Stimulated activated CD8-positive, alpha-beta memory T cell treated with anti-CD3 and anti-CD28 coated beads, Interleukin-2, amount 100 ng/mL, for 48 hours (primary cell): ENCODE data around the gene MRPL48.

Experiments used
- DNase-seq, 2 donors: peaks; one replicate each; pipeline ENCODE4 v3.0.0-alpha.2; 2020; ENCODE audit warnings: low read depth in 2 of 2

MRPL48 gene

GRCh38 chr11:73893041-73893440 is 105.4 kb downstream of the MRPL48 start:
- DNase-seq: no peak

GRCh38 chr11:73894725-73895335 is 107.2 kb downstream of the MRPL48 start:
- DNase-seq: no peak

- no peak for DNase-seq
Observed at GRCh38 chr11:73902303-73902702, 114.6 kb downstream of the MRPL48 start.

GRCh38 chr11:73907191-73907590 is 119.5 kb downstream of the MRPL48 start:
- DNase-seq: no peak

- DNase-seq: no peak
Observed at GRCh38 chr11:73912026-73912425, 124.4 kb downstream of the MRPL48 start.

- no peak for DNase-seq
Observed at GRCh38 chr11:73913472-73913871, 125.8 kb downstream of the MRPL48 start.

- no peak for DNase-seq
Observed at GRCh38 chr11:73914284-73914683, 126.6 kb downstream of the MRPL48 start.
